Uterus (tissue), 2 donors: ENCODE results near the gene NRXN3.

ENCODE experiments used
- CTCF ChIP-seq, 4 experiments: fragments of 200-600 bp in 2 of 4; fragments of 450-650 bp in 2 of 4; sonication (generic) in 2 of 4; IDR thresholded peaks; one replicate each; pipeline ENCODE4 v1.5.1; 2016 to 2019; ENCODE audit warnings: antibody characterized with exemption in 4 of 4, mild to moderate bottlenecking in 2 of 4, moderate library complexity in 1 of 4
- POLR2A ChIP-seq, 2 donors: fragments of 450-650 bp; IDR thresholded peaks; one replicate each; pipeline ENCODE4 v1.6.1; 2016; ENCODE audit warnings: antibody characterized with exemption in 2 of 2, mild to moderate bottlenecking in 1 of 2, moderate library complexity in 1 of 2

- TF ChIP-seq POLR2A (IDR thresholded peaks at IDR 0.05) (no peak), CTCF (IDR thresholded peaks at IDR 0.05) (no peak)
Observed at GRCh38 chr14:78709795-78710557, 539.8 kb downstream of the NRXN3 start.
